GM21737 (cell line): Measurements from ENCODE around the gene OTOR.

ENCODE experiments used
- ATAC-seq: cut with Tn5 transposase; IDR thresholded peaks from one replicate; pipeline ENCODE4 v1.9.1; 2021; ENCODE audit warnings: mild to moderate bottlenecking, moderate library complexity; ENCODE audit not compliant: unreplicated experiment

OTOR gene

GRCh38 chr20:16747291-16747811 is 807 bp upstream of the OTOR start:
- no peak for ATAC-seq

- ATAC-seq, result no peak
These were observed 1.4 kb downstream of the OTOR start for GRCh38 chr20:16749573-16749972.

- no peak for ATAC-seq
These were observed 3.9 kb downstream of the OTOR start for GRCh38 chr20:16752082-16752481.

- ATAC-seq, result no peak
These were observed 4.7 kb downstream of the OTOR start for GRCh38 chr20:16752901-16753300.

- ATAC-seq, result no peak
These were observed 10.5 kb downstream of the OTOR start for GRCh38 chr20:16758454-16759180.

GRCh38 chr20:16759181-16759563 is 11.0 kb downstream of the OTOR start:
- ATAC-seq, result no peak

GRCh38 chr20:16760431-16761304 is 12.5 kb downstream of the OTOR start:
- no peak for ATAC-seq

- ATAC-seq, result no peak
These were observed 13.2 kb downstream of the OTOR start for GRCh38 chr20:16761305-16761829.

- ATAC-seq, result no peak
These were observed 16.4 kb downstream of the OTOR start for GRCh38 chr20:16764560-16764959.

GRCh38 chr20:16771213-16771612 is 23.1 kb downstream of the OTOR start:
- no peak for ATAC-seq

- no peak for ATAC-seq
These were observed 27.8 kb downstream of the OTOR start for GRCh38 chr20:16775961-16776360.

- no peak for ATAC-seq
These were observed 29.0 kb downstream of the OTOR start for GRCh38 chr20:16777126-16777525.

- no peak for ATAC-seq
These were observed 30.0 kb downstream of the OTOR start for GRCh38 chr20:16778159-16778558.

- no peak for ATAC-seq
These were observed 33.3 kb downstream of the OTOR start for GRCh38 chr20:16781496-16781895.

- no peak for ATAC-seq
These were observed 37.1 kb downstream of the OTOR start for GRCh38 chr20:16785226-16785625.
